Suprapubic skin (tissue), 4 donors: ENCODE results near the gene PSG6. TPM values are rescaled to one million over a fixed set of nuclear protein-coding genes. Genes with fewer than 3 reads are reported as not detected.
A peak's percentile ranks its signal among the peaks of the same experiment; 100 is the strongest.
"Not testable (repeated sequence)": the region's sequence is repeated elsewhere in the genome, so short reads cannot be mapped to it uniquely, and the experiment has no call there.

ENCODE experiments used
- DNase-seq, 2 donors: peaks; one replicate each; pipeline ENCODE4 v3.0.0-alpha.2; 2019; ENCODE audit warnings: low spot score in 2 of 2
- H3K27ac ChIP-seq: fragments of 200-600 bp; sonication (generic); one replicate; pipeline ENCODE4 v1.5.1; 2019
- H3K27me3 ChIP-seq: fragments of 200-600 bp; sonication (generic); one replicate; pipeline ENCODE4 v1.5.1; 2019
- H3K36me3 ChIP-seq: fragments of 200-600 bp; sonication (generic); one replicate; pipeline ENCODE4 v1.5.1; 2019
- H3K4me1 ChIP-seq: fragments of 200-600 bp; sonication (generic); one replicate; pipeline ENCODE4 v1.5.1; 2019
- H3K4me3 ChIP-seq: fragments of 200-600 bp; sonication (generic); one replicate; pipeline ENCODE4 v1.5.1; 2019; ENCODE audit warnings: mild to moderate bottlenecking
- H3K9me3 ChIP-seq: fragments of 200-600 bp; sonication (generic); one replicate; pipeline ENCODE4 v1.5.1; 2019
- CTCF ChIP-seq, 2 donors: fragments of 200-600 bp in 1 of 2; fragments of 450-650 bp in 1 of 2; sonication (generic) in 1 of 2; IDR thresholded peaks; one replicate each; pipeline ENCODE4 v1.5.1; 2016 to 2019; ENCODE audit warnings: antibody characterized with exemption in 2 of 2, mild to moderate bottlenecking in 1 of 2, moderate library complexity in 1 of 2
- WGBS: methylation state at CpG from one replicate; pipeline ENCODE4 v1.1.5; 2018; 5-methylcytosine and 5-hydroxymethylcytosine counted together
- total RNA-seq, 4 donors: library from RNA; depleted of rRNA; stranded (reverse); fragments of >200 nt; gene quantifications; one replicate each; pipeline ENCODE4 v1.1.0, GENCODE V29; 2016

Gene PSG6
- total RNA-seq, 4 donors from 2014 or later = not detected

GRCh38 chr19:42919070-42919756, 1.5 kb upstream of the PSG6 start:
- not testable (repeated sequence) for H3K4me3 ChIP-seq, H3K27me3 ChIP-seq, H3K9me3 ChIP-seq, H3K4me1 ChIP-seq, H3K36me3 ChIP-seq, H3K27ac ChIP-seq
- peak in 1 of 2 donors; percentile 7 for TF ChIP-seq CTCF (IDR thresholded peaks at IDR 0.05)
- 67% methylated on average over 21 of the region's 26 CpGs for WGBS
- peak in 1 of 2 donors; percentile 73 for DNase-seq

GRCh38 chr19:42918377-42919069, 829 bp upstream of the PSG6 start:
- H3K27me3 ChIP-seq, H3K36me3 ChIP-seq, H3K27ac ChIP-seq, H3K4me3 ChIP-seq, H3K9me3 ChIP-seq, H3K4me1 ChIP-seq: not testable (repeated sequence)
- DNase-seq = peak in 1 of 2 donors; percentile 73
- 94% methylated on average over 13 of the region's 15 CpGs for WGBS

GRCh38 chr19:42916931-42917330, 763 bp downstream of the PSG6 start:
- not testable (repeated sequence) for H3K27ac ChIP-seq, H3K9me3 ChIP-seq, DNase-seq, H3K4me1 ChIP-seq, H3K36me3 ChIP-seq, H3K4me3 ChIP-seq, H3K27me3 ChIP-seq
- WGBS = 100% methylated on average over 1 of the region's 1 CpG

- not testable (repeated sequence) for H3K9me3 ChIP-seq, DNase-seq, H3K27me3 ChIP-seq, H3K4me1 ChIP-seq, H3K36me3 ChIP-seq, H3K27ac ChIP-seq, H3K4me3 ChIP-seq
- 64% methylated on average over 5 of the region's 5 CpGs for WGBS
Measured at GRCh38 chr19:42913516-42913915, 4.2 kb downstream of the PSG6 start.

- H3K4me3 ChIP-seq, H3K9me3 ChIP-seq, H3K27me3 ChIP-seq, H3K36me3 ChIP-seq, H3K27ac ChIP-seq, DNase-seq, H3K4me1 ChIP-seq: not testable (repeated sequence)
- WGBS = 80% methylated on average over 4 of the region's 4 CpGs
Measured at GRCh38 chr19:42912941-42913340, 4.8 kb downstream of the PSG6 start.

- H3K27me3 ChIP-seq, H3K4me3 ChIP-seq, H3K4me1 ChIP-seq, DNase-seq, H3K9me3 ChIP-seq, H3K36me3 ChIP-seq, H3K27ac ChIP-seq: not testable (repeated sequence)
- 90% methylated on average over 5 of the region's 5 CpGs for WGBS
Measured at GRCh38 chr19:42911731-42912130, 6.0 kb downstream of the PSG6 start.

- DNase-seq = peak in 1 of 2 donors; percentile 52
- H3K36me3 ChIP-seq, H3K4me3 ChIP-seq, H3K27ac ChIP-seq, H3K27me3 ChIP-seq, H3K9me3 ChIP-seq, H3K4me1 ChIP-seq: not testable (repeated sequence)
- WGBS = 79% methylated on average over 4 of the region's 5 CpGs
Measured at GRCh38 chr19:42906162-42906561, 11.5 kb downstream of the PSG6 start.

- not testable (repeated sequence) for DNase-seq, H3K9me3 ChIP-seq, H3K27ac ChIP-seq, H3K4me1 ChIP-seq, H3K27me3 ChIP-seq, H3K4me3 ChIP-seq, H3K36me3 ChIP-seq
- whole genome bisulfite sequencing = 86% methylated on average over 4 of the region's 4 CpGs
Measured at GRCh38 chr19:42900561-42900960, 17.1 kb downstream of the PSG6 start.

- peak in 1 of 2 donors; percentile 66 for DNase-seq
- WGBS = 83% methylated on average over 12 of the region's 12 CpGs
Measured at GRCh38 chr19:42899674-42900073, 18.0 kb downstream of the PSG6 start.

GRCh38 chr19:42899110-42899509, 18.6 kb downstream of the PSG6 start:
- DNase-seq, H3K4me3 ChIP-seq, H3K9me3 ChIP-seq, H3K4me1 ChIP-seq, H3K27me3 ChIP-seq, H3K36me3 ChIP-seq, H3K27ac ChIP-seq: not testable (repeated sequence)
- WGBS = 91% methylated on average over 1 of the region's 1 CpG

More at GRCh38 chr19:42899674-42900073, 18.0 kb downstream of the PSG6 start:
- not testable (repeated sequence) for H3K4me1 ChIP-seq, H3K27me3 ChIP-seq, H3K36me3 ChIP-seq, H3K27ac ChIP-seq, H3K9me3 ChIP-seq, H3K4me3 ChIP-seq

GRCh38 chr19:42898656-42899055, 19.0 kb downstream of the PSG6 start:
- H3K36me3 ChIP-seq, H3K4me3 ChIP-seq, DNase-seq, H3K27ac ChIP-seq, H3K4me1 ChIP-seq, H3K27me3 ChIP-seq, H3K9me3 ChIP-seq: not testable (repeated sequence)
- WGBS = 21% methylated on average over 1 of the region's 1 CpG

GRCh38 chr19:42897729-42898128, 20.0 kb downstream of the PSG6 start:
- H3K4me1 ChIP-seq, H3K27ac ChIP-seq, H3K36me3 ChIP-seq, H3K27me3 ChIP-seq, H3K9me3 ChIP-seq, DNase-seq, H3K4me3 ChIP-seq: not testable (repeated sequence)
- 19% methylated on average over 1 of the region's 1 CpG for WGBS

GRCh38 chr19:42890446-42890845, 27.2 kb downstream of the PSG6 start:
- not testable (repeated sequence) for H3K4me1 ChIP-seq, H3K4me3 ChIP-seq, H3K36me3 ChIP-seq, H3K27ac ChIP-seq, H3K27me3 ChIP-seq, H3K9me3 ChIP-seq
- 88% methylated on average over 7 of the region's 7 CpGs for WGBS
- DNase-seq = peak in 1 of 2 donors; percentile 53
